Ovary (tissue), 9 donors: ENCODE measurements around the gene PXK. TPM values are rescaled to one million over a fixed set of nuclear protein-coding genes. Genes with fewer than 3 reads are reported as not detected.

Source experiments
- DNase-seq, 5 donors: peaks; one replicate each; pipeline ENCODE4 v3.0.0-alpha.2; 2019 to 2020
- H3K27ac ChIP-seq, 2 donors: fragments of 200-600 bp; one replicate each; pipeline versions ENCODE4 v1.5.1 to v1.8.0; 2019 to 2022
- H3K27me3 ChIP-seq: fragments of 200-600 bp; one replicate; pipeline ENCODE4 v1.8.0; 2022
- H3K36me3 ChIP-seq: fragments of 200-600 bp; sonication (generic); one replicate; pipeline ENCODE4 v1.5.1; 2019
- H3K4me1 ChIP-seq: one replicate; pipeline ENCODE4 v1.8.1; 2013; ENCODE audit warnings: mild to moderate bottlenecking, moderate library complexity; ENCODE audit not compliant: insufficient read depth
- H3K4me3 ChIP-seq: fragments of 200-600 bp; sonication (generic); one replicate; pipeline ENCODE4 v1.5.1; 2017
- H3K9me3 ChIP-seq, 2 donors: fragments of 200-600 bp in 1 of 2; sonication (generic) in 1 of 2; one replicate each; pipeline versions ENCODE4 v1.5.1 to v1.8.1; 2013 to 2019; ENCODE audit warnings: mild to moderate bottlenecking in 1 of 2, moderate library complexity in 1 of 2
- EP300 ChIP-seq: sonication (generic); formaldehyde crosslinking; IDR thresholded peaks from one replicate; pipeline ENCODE4 v1.6.1; 2017; ENCODE audit warnings: antibody characterized with exemption
- POLR2A ChIP-seq: fragments of 450-650 bp; IDR thresholded peaks from one replicate; pipeline ENCODE4 v1.6.1; 2017; ENCODE audit warnings: antibody characterized with exemption, mild to moderate bottlenecking, moderate library complexity
- WGBS, 3 donors: extraction: QIAGEN DNeasy Blood & Tissue Kit in 1 of 3; methylation state at CpG; one replicate each; pipeline versions ENCODE4 v1.1.5 to v1.1.7; 2013 to 2017; 5-methylcytosine and 5-hydroxymethylcytosine counted together
- intact Hi-C, 4 donors: fragments of 100-400 bp; cut with DNase I; formaldehyde crosslinking; loops; one replicate each; pipeline versions ENCODE4 v1.11.0 to v1.15.1; 2022 to 2023
- polyA plus RNA-seq, 2 donors: library from polyadenylated mRNA; stranded (reverse); fragments of 200-250 nt in 1 of 2; fragments of 350-450 nt in 1 of 2; fragmentation: Illumina TruSeq in 1 of 2; extraction: RNeasy Lipid Tissue Mini Kit (QIAGEN cat#74804) in 1 of 2; gene quantifications; one replicate each; pipeline ENCODE4 v1.2.3, GENCODE V29; 2013 to 2014
- total RNA-seq, 7 donors: library from RNA; depleted of rRNA in 2 of 7; stranded (reverse); fragments of >200 nt in 2 of 7; fragmentation: NEBNext Ultra II Directional in 3 of 7; extraction: Animal tissue kit (Norgen Biotek cat#: 25700) in 3 of 7; gene quantifications; one replicate each; pipeline versions ENCODE4 v1.1.0 to v1.2.4, GENCODE V29; 2016 to 2023
- TF ChIP-seq, protein P1 (sequence below), 3 donors: fragments of 450-650 bp in 2 of 3; fragments of 200-600 bp in 1 of 3; IDR thresholded peaks; one replicate each; pipeline versions ENCODE4 v1.5.1 to v1.8.0; 2016 to 2022; ENCODE audit warnings: antibody characterized with exemption in 3 of 3, mild to moderate bottlenecking in 1 of 3
- donor health status: DM: no; HTN: no; CAD: no; lungs with moderate emphysema.
- donor health status: DM: no; HTN: no; CAD: no.
- donor health status: Bipolar disorder and iron deficiency.
- donor health status: DM: yes; HTN: yes; CAD: no.
- donor health status: DM: no; HTN: no; CAD: no.
- donor health status: DM: yes; HTN: yes; CAD: no.

The PXK gene
- total and polyA plus RNA-seq, 9 donors = 17.2 to 42.0 (median 25.9) TPM

DNA sequence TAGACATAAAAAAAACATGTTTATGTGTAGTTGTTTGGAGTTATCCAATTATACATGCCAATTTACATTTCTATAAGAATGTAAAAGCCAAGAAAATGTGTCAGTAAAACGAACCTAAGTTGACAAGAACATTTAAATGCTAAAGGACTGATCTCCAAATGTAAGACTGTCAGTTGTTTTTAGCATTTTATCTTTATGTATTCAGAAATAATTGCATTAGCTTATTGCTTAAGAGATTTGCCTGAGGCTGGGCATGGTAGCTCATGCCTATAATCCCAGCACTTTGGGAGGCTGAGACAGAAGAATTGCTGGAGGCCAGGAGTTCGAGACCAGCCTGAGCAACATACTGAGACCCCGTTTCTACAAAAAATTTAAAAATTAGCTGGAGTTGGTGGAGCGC lies 26.9 kb downstream of the PXK start:
- WGBS, 3 donors = 91 to 93% (median 93%) methylated on average over 4 of the region's 4 CpGs
- TF ChIP-seq, protein P1, sequence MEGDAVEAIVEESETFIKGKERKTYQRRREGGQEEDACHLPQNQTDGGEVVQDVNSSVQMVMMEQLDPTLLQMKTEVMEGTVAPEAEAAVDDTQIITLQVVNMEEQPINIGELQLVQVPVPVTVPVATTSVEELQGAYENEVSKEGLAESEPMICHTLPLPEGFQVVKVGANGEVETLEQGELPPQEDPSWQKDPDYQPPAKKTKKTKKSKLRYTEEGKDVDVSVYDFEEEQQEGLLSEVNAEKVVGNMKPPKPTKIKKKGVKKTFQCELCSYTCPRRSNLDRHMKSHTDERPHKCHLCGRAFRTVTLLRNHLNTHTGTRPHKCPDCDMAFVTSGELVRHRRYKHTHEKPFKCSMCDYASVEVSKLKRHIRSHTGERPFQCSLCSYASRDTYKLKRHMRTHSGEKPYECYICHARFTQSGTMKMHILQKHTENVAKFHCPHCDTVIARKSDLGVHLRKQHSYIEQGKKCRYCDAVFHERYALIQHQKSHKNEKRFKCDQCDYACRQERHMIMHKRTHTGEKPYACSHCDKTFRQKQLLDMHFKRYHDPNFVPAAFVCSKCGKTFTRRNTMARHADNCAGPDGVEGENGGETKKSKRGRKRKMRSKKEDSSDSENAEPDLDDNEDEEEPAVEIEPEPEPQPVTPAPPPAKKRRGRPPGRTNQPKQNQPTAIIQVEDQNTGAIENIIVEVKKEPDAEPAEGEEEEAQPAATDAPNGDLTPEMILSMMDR (IDR thresholded peaks at IDR 0.05) = no peak
- TF ChIP-seq POLR2A (no peak), EP300 (no peak)
- no peaks in the 10 kb centered on the region for H3K4me1 ChIP-seq

DNA sequence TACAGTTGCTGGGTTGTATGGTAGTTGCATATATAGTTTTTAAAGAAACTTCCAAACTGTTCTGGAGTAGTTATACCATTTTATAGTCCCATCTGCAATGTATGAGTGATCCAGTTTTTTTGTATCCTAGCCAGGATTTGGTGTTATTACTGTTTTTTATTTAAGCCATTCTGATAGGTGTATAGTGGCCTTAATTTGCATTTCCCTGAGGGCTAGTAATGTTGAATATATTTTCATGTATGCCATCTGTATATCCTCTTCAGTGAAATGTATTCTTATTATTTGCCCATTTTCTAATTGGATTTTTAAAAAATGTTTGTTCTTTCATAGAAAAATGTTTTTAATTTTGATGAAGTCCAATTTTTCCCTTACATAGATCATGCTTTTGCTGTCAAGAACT lies 29.2 kb downstream of the PXK start:
- TF ChIP-seq POLR2A = no peak
- no peak for TF ChIP-seq EP300
- TF ChIP-seq, protein P1 (IDR thresholded peaks at IDR 0.05) = no peak
- Histone ChIP-seq H3K4me3 (no peak overlapping the region), H3K27ac (no peak overlapping the region), H3K4me1 (no peaks in the 10 kb centered on the region), H3K27me3 (no peaks in the 10 kb centered on the region), H3K9me3 (peaks cover 0 to 2% of the 10 kb centered on the region in 2 donors), H3K36me3 (no peaks in the 10 kb centered on the region)
- DNase-seq = no peak
- intact Hi-C loops = no loop called here

More for the DNA sequence above, 26.9 kb downstream of the PXK start:
- Histone ChIP-seq H3K27me3 (no peaks in the 10 kb centered on the region), H3K9me3 (no peaks in the 10 kb centered on the region), H3K36me3 (no peaks in the 10 kb centered on the region), H3K4me3 (no peak overlapping the region), H3K27ac (no peak overlapping the region)
- no peak for DNase-seq
- intact Hi-C loops = no loop called here

DNA sequence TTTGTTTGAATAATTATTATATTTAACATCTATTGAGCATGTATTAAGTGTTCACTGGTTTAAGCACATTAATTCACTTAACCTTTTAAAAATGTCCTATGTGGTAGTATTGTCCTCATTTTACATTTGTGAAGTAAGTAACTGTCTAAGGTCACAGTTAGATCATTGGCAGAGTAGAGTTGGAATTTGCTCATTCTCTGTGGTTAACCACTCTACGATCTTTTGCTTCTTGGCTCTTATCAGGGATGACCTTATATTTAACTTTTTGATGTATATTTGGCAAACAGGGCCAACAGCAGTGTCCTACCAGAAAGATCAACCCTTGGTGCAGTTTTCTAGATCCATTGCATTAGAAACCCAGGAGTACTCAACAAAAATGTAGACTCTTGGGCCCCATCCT lies 34.0 kb downstream of the PXK start:
- Histone ChIP-seq H3K9me3 (peaks cover 0 to 2% of the 10 kb centered on the region in 2 donors), H3K4me3 (no peak overlapping the region), H3K4me1 (no peaks in the 10 kb centered on the region), H3K27me3 (no peaks in the 10 kb centered on the region), H3K27ac (no peak overlapping the region), H3K36me3 (no peaks in the 10 kb centered on the region)
- intact Hi-C loops = no loop called here
- 77 to 88% (median 85%) methylated on average over 1 of the region's 1 CpG for WGBS, 3 donors
- TF ChIP-seq, protein P1 (IDR thresholded peaks at IDR 0.05) = no peak
- TF ChIP-seq POLR2A = no peak
- no peak for TF ChIP-seq EP300
- DNase-seq = no peak

DNA sequence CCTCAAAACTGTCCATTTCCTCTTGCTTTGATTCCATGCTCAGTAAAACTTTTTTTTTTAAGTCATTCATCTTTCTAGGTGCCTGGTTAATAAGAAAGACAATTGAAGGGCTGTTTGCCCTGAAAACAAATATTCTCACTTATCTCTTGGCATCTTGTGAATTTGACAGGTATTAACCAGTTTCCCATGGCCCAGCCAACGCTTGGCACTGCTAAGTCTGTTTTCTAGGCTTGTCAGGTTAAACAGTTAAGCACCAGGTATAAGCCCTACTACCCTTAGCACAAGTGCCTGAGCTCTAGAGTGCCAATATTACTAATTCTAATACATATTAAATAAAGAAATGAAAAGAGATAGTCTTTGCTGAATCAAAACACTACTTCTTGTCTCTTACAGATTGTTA lies 36.3 kb downstream of the PXK start:
- no peak for TF ChIP-seq EP300
- TF ChIP-seq, protein P1 (IDR thresholded peaks at IDR 0.05) = no peak
- 91 to 100% (median 100%) methylated on average over 1 of the region's 1 CpG for WGBS, 3 donors
- intact Hi-C loops = no loop called here
- no peak for DNase-seq
- Histone ChIP-seq H3K4me3 (no peak overlapping the region), H3K4me1 (no peaks in the 10 kb centered on the region), H3K27ac (no peak overlapping the region), H3K9me3 (peaks cover 0 to 2% of the 10 kb centered on the region in 2 donors), H3K36me3 (no peaks in the 10 kb centered on the region), H3K27me3 (no peaks in the 10 kb centered on the region)

DNA sequence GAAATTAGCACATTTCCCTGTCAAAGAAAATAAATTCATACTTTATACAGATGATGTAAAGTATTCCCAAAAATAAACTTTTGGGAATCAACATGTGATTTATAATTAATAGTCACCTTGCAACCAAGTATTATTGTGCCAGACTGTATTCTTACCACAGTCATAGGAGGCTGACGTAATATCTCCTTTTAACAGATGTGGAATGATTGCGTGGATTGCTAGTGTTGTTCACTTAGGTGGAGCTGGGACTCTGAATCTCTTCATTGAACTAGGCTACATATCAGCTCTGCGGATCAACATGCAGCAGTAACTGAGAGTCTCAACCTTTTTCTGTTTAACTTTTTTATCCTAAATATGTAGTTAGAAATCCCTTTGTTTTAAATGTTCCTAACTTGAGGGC lies 37.2 kb downstream of the PXK start:
- no peak for DNase-seq
- WGBS, 3 donors = 96 to 98% (median 98%) methylated on average over 3 of the region's 3 CpGs

More for the DNA sequence above, 37.2 kb downstream of the PXK start:
- no peaks in the 10 kb centered on the region for H3K27me3 ChIP-seq
- H3K4me3 ChIP-seq = no peak overlapping the region
- TF ChIP-seq EP300 (no peak), POLR2A (no peak)
- TF ChIP-seq, protein P1 (IDR thresholded peaks at IDR 0.05) = no peak
- H3K36me3 ChIP-seq = no peaks in the 10 kb centered on the region
- H3K9me3 ChIP-seq = peaks cover 0 to 2% of the 10 kb centered on the region in 2 donors
- H3K27ac ChIP-seq = no peak overlapping the region
- H3K4me1 ChIP-seq = no peaks in the 10 kb centered on the region
- intact Hi-C loops = no loop called here
